MM.1S (cell line): ENCODE measurements around the gene LZTFL1.

Experiments
- CTCF ChIP-seq: fragments of 300-600 bp; sonication (generic); IDR thresholded peaks from 2 replicates; pipeline ENCODE4 v1.5.1; 2016; ENCODE audit warnings: antibody characterized with exemption, low read length, mixed read lengths
- EZH2 ChIP-seq: fragments of 300-600 bp; sonication (generic); optimal IDR thresholded peaks from 2 replicates; pipeline ENCODE3; 2017; ENCODE audit warnings: low read depth, mild to moderate bottlenecking, antibody characterized with exemption, low read length, mixed read lengths

- no peak for TF ChIP-seq CTCF
- no peak for TF ChIP-seq EZH2
Observed at GRCh38 chr3:45864760-45865519, 23.0 kb upstream of the LZTFL1 start.
